Stimulated activated CD8-positive, alpha-beta memory T cell treated with anti-CD3 and anti-CD28 coated beads, Interleukin-15, amount 100 ng/mL, for 4 hours (primary cell): ENCODE data around the gene FMN1.
"Not testable (repeated sequence)": the region's sequence is repeated elsewhere in the genome, so short reads cannot be mapped to it uniquely, and the experiment has no call there.

Experiments used
- DNase-seq, 2 donors: peaks; one replicate each; pipeline ENCODE4 v3.0.0-alpha.2; 2020; ENCODE audit warnings: low read depth in 2 of 2

FMN1 gene

GRCh38 chr15:32977506-32977905 lies 217.0 kb downstream of the FMN1 start:
- no peak for DNase-seq

DNA sequence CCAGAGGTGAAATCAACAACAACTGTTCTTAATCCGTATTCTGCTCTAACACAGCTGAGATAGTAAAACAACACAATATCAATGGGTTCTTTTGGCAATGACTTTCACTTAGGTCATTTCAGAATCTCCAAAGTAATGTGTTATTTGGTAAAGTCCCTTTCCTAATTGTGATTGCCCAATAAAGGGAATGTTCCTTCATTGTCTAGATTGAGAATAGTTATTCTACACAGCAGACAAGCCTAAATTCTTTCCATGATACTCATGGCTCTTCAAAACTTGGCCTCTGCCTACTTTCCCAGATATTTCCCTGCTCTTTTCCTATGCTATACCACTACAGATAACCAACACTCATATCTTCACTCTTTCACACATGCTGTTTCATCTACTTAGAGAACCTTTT lies 219.8 kb downstream of the FMN1 start:
- DNase-seq, result no peak

DNA sequence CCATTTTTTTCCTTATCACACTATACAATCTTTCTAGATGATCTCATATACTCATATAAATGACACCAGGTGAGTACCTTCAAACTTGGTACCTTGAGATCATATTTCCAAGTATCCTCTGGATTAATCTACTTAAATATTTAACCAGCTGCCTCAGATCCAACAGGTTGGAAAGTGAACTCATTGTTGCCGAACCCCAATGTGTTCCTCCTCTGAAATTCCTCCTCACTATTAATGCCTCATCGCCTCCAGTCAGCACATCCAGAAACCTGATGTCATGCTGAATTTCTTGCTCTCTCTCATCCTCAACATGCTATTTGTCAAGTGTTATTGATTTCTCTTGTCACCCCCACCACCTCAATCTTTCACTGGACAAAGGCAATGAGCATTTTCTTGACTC lies 221.8 kb downstream of the FMN1 start:
- no peak for DNase-seq

GRCh38 chr15:32970847-32971246 lies 223.7 kb downstream of the FMN1 start:
- no peak for DNase-seq

GRCh38 chr15:32967521-32967920 lies 227.0 kb downstream of the FMN1 start:
- no peak for DNase-seq

DNA sequence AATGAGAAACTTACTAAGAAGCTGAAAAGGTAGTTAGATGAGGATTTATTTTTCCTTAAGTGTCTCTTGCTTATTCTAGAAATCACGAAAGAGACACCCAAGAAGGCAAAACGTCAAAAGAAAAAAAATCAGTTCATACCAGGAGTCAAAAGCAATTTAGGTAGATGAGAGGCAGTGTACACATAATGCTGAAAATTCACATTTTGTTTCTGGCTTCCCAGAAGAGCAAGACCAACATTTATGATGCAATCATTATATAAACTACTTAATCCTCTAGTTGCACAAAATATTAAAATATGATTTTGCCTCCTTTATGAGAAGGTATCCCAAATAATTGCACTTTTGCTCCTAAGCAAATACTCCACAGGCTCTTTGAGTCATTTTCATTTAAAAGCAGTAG lies 228.0 kb downstream of the FMN1 start:
- no peak for DNase-seq

GRCh38 chr15:32965897-32966296 lies 228.6 kb downstream of the FMN1 start:
- no peak for DNase-seq

DNA sequence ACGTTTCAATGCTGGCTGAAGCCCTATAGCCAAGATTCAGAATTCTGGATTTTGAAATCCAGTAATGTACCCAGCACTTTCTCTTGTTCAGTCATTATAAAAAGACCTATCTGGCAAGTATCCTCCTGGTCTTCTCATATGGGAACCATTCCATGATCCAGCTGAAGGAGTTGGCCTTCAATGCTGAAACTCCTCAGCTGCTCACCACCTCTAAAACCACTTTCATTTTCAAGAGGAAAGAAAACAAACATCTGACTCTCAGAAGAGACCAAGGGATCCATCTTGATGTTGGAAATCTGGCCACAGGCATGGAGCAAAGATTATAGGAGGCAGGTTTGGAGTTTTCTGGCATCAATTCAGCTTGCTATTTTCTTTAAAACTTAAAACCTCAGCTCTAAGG lies 235.4 kb downstream of the FMN1 start:
- no peak for DNase-seq

GRCh38 chr15:32957219-32957618 lies 237.3 kb downstream of the FMN1 start:
- no peak for DNase-seq

GRCh38 chr15:32956711-32957110 lies 237.8 kb downstream of the FMN1 start:
- no peak for DNase-seq

- no peak for DNase-seq
Measured at GRCh38 chr15:32956006-32956405, 238.5 kb downstream of the FMN1 start.

GRCh38 chr15:32953533-32953910 lies 241.0 kb downstream of the FMN1 start:
- DNase-seq, result no peak

- DNase-seq, result no peak
Measured at GRCh38 chr15:32952901-32953532, 241.5 kb downstream of the FMN1 start.

GRCh38 chr15:32951736-32952464 lies 242.6 kb downstream of the FMN1 start:
- DNase-seq, result no peak

DNA sequence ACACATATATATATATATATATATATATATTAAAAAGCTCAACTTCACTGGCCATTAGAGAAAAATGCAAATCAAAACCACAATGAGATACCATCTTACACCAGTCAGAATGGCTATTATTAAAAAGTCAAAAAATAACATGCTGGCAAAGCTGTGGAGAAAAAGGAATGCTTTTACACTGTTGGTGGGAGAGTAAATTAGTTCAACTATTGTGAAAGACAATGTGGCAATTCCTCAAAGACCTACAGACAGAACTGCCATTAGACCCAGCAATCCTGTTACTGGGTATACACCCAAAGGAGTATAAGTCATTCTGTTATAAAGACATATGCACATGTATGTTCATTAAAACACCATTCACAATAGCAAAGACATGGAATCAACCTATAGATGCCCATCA lies 244.5 kb downstream of the FMN1 start:
- DNase-seq, result not testable (repeated sequence)

DNA sequence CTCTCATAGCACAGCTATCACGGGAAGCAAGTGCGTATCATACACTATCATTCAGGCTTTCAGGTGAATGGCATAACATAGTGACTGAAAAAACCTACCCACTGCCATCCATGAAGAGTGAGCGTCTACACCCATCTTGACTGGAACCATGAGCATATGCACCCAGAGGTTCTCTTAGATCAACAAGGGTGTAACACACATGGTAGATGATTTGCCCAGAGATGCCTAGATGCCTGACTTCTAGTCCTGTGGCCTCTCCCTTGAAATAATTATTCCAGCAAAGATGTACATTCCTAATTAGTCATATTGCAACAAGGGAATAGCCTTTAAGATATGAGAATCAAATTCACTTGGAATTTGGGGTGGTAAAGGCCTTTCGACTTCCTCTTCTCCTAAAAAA lies 248.3 kb downstream of the FMN1 start:
- DNase-seq, result no peak

- no peak for DNase-seq
Measured at GRCh38 chr15:32944431-32944830, 250.1 kb downstream of the FMN1 start.

DNA sequence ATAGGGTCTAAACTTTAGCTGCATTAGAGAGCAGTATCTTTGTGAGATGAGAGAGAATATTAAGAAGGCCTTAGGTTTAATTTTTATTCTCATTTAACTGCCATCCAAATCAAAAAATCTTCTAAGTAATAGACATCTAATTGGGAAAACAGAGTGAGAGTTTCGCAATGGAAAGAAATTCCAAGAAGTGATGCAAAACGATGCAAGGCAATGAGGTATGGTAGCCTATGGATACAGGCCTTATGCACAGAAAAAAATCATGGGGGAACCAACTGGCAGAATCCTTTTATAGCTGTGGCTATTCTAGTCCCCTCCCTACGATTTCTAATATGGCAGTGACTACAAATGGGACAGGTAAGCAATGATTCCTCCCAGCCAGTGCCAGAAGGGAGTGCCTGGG lies 250.8 kb downstream of the FMN1 start:
- DNase-seq, result no peak

GRCh38 chr15:32942401-32942841 lies 252.1 kb downstream of the FMN1 start:
- no peak for DNase-seq

GRCh38 chr15:32941823-32942222 lies 252.7 kb downstream of the FMN1 start:
- no peak for DNase-seq

DNA sequence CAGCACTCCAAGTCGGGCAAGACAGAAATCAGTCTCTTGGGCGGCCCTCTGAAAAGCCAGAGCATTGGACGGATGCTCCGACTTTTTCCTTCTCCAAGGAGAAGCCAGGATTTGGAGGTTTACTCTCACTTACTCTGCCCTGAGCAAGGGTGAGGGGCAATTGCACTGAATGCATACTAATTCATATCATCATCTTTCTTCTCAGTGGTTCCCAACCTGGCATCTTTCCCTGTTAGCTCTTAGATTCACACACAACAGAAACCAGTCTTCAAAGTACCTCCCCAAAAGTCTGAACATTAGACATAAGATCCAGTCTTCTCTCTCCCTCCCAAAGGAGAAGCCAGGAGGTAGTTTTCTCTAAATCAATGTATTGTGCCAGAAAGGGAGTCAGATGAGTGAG lies 257.5 kb downstream of the FMN1 start:
- no peak for DNase-seq

DNA sequence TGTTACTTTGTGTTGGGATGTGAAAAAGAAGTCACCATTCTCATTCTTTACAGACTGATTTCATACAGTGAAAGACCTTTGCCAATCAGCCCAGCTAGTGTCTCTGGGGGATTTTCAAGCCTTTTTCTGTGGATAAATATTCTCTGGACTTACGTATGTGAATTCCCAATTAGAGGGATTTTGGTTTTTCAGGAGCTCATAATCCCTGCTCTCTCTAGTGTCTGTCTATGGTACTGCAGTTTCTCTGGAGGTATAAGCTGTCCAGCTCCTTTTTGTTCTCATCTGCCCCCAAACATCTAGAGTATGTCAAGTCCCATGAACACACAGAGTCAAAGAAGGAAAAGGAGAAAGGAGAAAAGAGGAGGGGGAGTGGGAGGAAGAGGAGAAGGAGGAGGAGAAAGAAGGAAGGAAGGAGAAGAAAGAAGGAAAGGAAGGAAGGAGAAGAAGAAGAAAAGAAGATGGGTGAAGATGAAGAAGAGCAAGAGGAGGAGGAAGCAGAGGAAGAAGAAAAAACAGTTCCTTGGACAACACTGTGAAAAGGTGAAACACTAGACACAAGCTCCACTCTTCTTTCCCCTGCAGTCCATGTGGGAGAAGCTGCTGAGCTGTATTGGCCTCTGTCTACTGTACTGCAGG lies 258.1 kb downstream of the FMN1 start:
- DNase-seq, result no peak

DNA sequence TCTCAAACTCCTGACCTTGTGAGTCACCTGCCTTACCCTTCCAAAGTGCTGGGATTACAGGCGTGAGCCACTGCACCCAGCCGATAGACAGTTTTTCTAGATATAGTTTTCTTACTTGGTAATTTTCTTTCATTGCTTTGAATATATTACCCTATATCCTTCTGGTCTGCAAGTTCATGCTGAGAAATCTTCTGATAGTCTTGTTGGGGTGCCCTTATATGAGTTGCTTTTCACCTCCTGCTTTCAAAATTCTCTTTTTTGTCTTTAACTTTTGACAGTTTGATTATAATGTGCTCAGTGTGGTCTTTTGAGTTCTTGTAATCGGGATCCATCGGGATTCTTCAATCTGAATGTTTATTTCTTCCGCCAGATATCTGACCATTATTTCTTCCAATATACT lies 259.4 kb downstream of the FMN1 start:
- no peak for DNase-seq
